IMR-90 (cell line): ENCODE results near the gene ARHGAP8. TPM values are rescaled to one million over a fixed set of nuclear protein-coding genes. Genes with fewer than 3 reads are reported as not detected.
"Not testable (repeated sequence)": the region's sequence is repeated elsewhere in the genome, so short reads cannot be mapped to it uniquely, and the experiment has no call there.

Experiments
- ATAC-seq: fragments of 200-7000 bp; cut with Tn5 transposase; 2 replicates; pipeline ENCODE4 v1.9.1; 2020; ENCODE audit warnings: low read depth, mild to moderate bottlenecking, moderate library complexity
- BruUV-seq: library from RNA; stranded (reverse); fragments of 400-500 nt; replicated peaks from 2 replicates; lab custom pipeline; 2021; lab: Mats Ljungman, UMichigan
- CTCF ChIA-PET: fragments of 300-600 bp; formaldehyde crosslinking; extraction: SDS; loops from one replicate; lab custom pipeline; 2021; ENCODE audit warnings: antibody characterized with exemption; lab: Yijun Ruan, JAX
- POLR2A ChIA-PET: fragments of 300-600 bp; sonication (Branson Sonifier 250); formaldehyde crosslinking; loops from one replicate; lab custom pipeline; 2022; ENCODE audit warnings: antibody characterized with exemption; ENCODE audit not compliant: unreplicated experiment; lab: Charles Lee
- DNase-seq: peaks from one replicate; pipeline ENCODE4 v3.0.0; 2013
- H2AFZ ChIP-seq: replicated peaks from 2 replicates; pipeline ENCODE3; 2013; ENCODE audit warnings: low read length, mild to moderate bottlenecking; ENCODE audit not compliant: poor library complexity
- H2AK5ac ChIP-seq: 2 replicates; pipeline ENCODE4 v1.6.1; 2013; ENCODE audit warnings: low read depth, low read length, inconsistent platforms
- H2AK9ac ChIP-seq: replicated peaks from 2 replicates; pipeline ENCODE3; 2013; ENCODE audit warnings: mild to moderate bottlenecking, low read depth, low read length, moderate library complexity; ENCODE audit not compliant: poor library complexity
- H2BK120ac ChIP-seq: 2 replicates; pipeline ENCODE4 v1.6.1; 2013; ENCODE audit warnings: low read depth, low read length, inconsistent platforms
- H2BK15ac ChIP-seq: 3 replicates; pipeline ENCODE4 v1.6.1; 2013; ENCODE audit warnings: low read depth, low read length, inconsistent platforms
- H2BK20ac ChIP-seq: 2 replicates; pipeline ENCODE4 v1.6.1; 2013; ENCODE audit warnings: low read depth, mild to moderate bottlenecking, inconsistent platforms, low read length, moderate library complexity
- H2BK5ac ChIP-seq: 2 replicates; pipeline ENCODE4 v1.6.1; 2013; ENCODE audit warnings: mild to moderate bottlenecking, low read depth, low read length, inconsistent platforms; ENCODE audit not compliant: poor library complexity, severe bottlenecking
- H3K14ac ChIP-seq: replicated peaks from 2 replicates; pipeline ENCODE4 v1.6.1; 2013; ENCODE audit warnings: low read depth, low read length, inconsistent platforms
- H3K18ac ChIP-seq: 2 replicates; pipeline ENCODE4 v1.6.1; 2013; ENCODE audit warnings: low read depth, low read length, control low read depth
- H3K23ac ChIP-seq: 2 replicates; pipeline ENCODE4 v1.6.1; 2013; ENCODE audit warnings: low read depth, low read length, inconsistent platforms
- H3K27ac ChIP-seq: 2 replicates; pipeline ENCODE4 v1.5.1; 2013; ENCODE audit warnings: mild to moderate bottlenecking, control low read depth, low read length; ENCODE audit not compliant: insufficient read depth
- H3K27me3 ChIP-seq: 2 replicates; pipeline ENCODE4 v1.6.1; 2013; ENCODE audit warnings: low read length; ENCODE audit not compliant: control insufficient read depth, insufficient read depth
- H3K36me3 ChIP-seq: 2 replicates; pipeline ENCODE4 v1.6.1; 2013; ENCODE audit warnings: low read length, mixed read lengths; ENCODE audit not compliant: control insufficient read depth, insufficient read depth
- H3K4ac ChIP-seq: 2 replicates; pipeline ENCODE4 v1.6.1; 2013; ENCODE audit warnings: low read depth, low read length, inconsistent platforms
- H3K4me1 ChIP-seq: 2 replicates; pipeline ENCODE4 v1.6.1; 2013; ENCODE audit warnings: low read length, mixed read lengths; ENCODE audit not compliant: control insufficient read depth, insufficient read depth
- H3K4me2 ChIP-seq: 2 replicates; pipeline ENCODE4 v1.6.1; 2013; ENCODE audit warnings: low read depth, mild to moderate bottlenecking, control low read depth, low read length, moderate library complexity
- H3K4me3 ChIP-seq: 2 replicates; pipeline ENCODE4 v1.5.1; 2013; ENCODE audit warnings: low read depth, mild to moderate bottlenecking, control low read depth, low read length, moderate library complexity; ENCODE audit not compliant: insufficient read depth
- H3K56ac ChIP-seq: 2 replicates; pipeline ENCODE4 v1.6.1; 2013; ENCODE audit warnings: low read length, inconsistent platforms; ENCODE audit not compliant: insufficient read depth; ENCODE audit errors: extremely low read depth
- H3K79me1 ChIP-seq, 2 experiments: 2 replicates each; pipeline ENCODE4 v1.6.1; 2013; ENCODE audit warnings: low read length in 2 of 2, inconsistent platforms in 1 of 2, low read depth in 1 of 2
- H3K9ac ChIP-seq: 2 replicates; pipeline ENCODE4 v1.6.1; 2013; ENCODE audit warnings: low read depth, low read length, control low read depth
- H3K9me1 ChIP-seq: 2 replicates; pipeline ENCODE4 v1.6.1; 2013; ENCODE audit warnings: low read length, inconsistent platforms; ENCODE audit not compliant: insufficient read depth
- H3K9me3 ChIP-seq: 2 replicates; pipeline ENCODE4 v1.6.1; 2013; ENCODE audit warnings: low read length; ENCODE audit not compliant: control insufficient read depth, insufficient read depth
- H4K20me1 ChIP-seq: 2 replicates; pipeline ENCODE4 v1.6.1; 2013; ENCODE audit warnings: low read length, inconsistent platforms; ENCODE audit not compliant: insufficient read depth
- H4K5ac ChIP-seq: 2 replicates; pipeline ENCODE4 v1.6.1; 2013; ENCODE audit warnings: mild to moderate bottlenecking, low read depth, low read length, control low read depth
- H4K8ac ChIP-seq, 2 experiments: 2 replicates each; pipeline ENCODE4 v1.6.1; 2013; ENCODE audit warnings: low read depth in 2 of 2, low read length in 2 of 2, control low read depth in 1 of 2, inconsistent platforms in 1 of 2
- H4K91ac ChIP-seq: 2 replicates; pipeline ENCODE4 v1.6.1; 2013; ENCODE audit warnings: low read depth, low read length, inconsistent platforms; ENCODE audit not compliant: insufficient read depth
- WGBS, 2 experiments: methylation state at CpG; one replicate each; pipeline versions ENCODE4 v1.1.5 to v1.1.7; 2013; ENCODE audit warnings: missing lambda C conversion rate in 2 of 2; ENCODE audit not compliant: insufficient read length in 1 of 2; ENCODE audit errors: extremely low coverage in 2 of 2; 5-methylcytosine and 5-hydroxymethylcytosine counted together
- dilution Hi-C: fragments of 300-500 bp; cut with HindIII; formaldehyde crosslinking; loops from one replicate; pipeline ENCODE4 v1.14.3; 2018; ENCODE audit warnings: low sequenced_read_pairs; ENCODE audit not compliant: unreplicated experiment
- in situ Hi-C: fragments of 300-500 bp; cut with MboI; formaldehyde crosslinking; loops from 3 replicates; pipeline ENCODE4 v1.14.3; 2019; ENCODE audit warnings: low sequenced_read_pairs, inconsistent platforms, mixed read lengths
- intact Hi-C: fragments of 100-400 bp; cut with micrococcal nuclease; formaldehyde crosslinking; loops from 2 replicates; pipeline ENCODE4 v1.10.0; 2022
- polyA plus RNA-seq, 3 experiments: library from polyadenylated mRNA; depleted of rRNA; stranded (reverse); fragments of >200 nt; gene quantifications; 2 replicates each; pipeline ENCODE4 v1.2.3, GENCODE V29; 2012; ENCODE audit warnings: low replicate concordance in 1 of 3
- total RNA-seq: library from RNA; depleted of rRNA; stranded (reverse); fragments of >200 nt; gene quantifications from 2 replicates; pipeline ENCODE4 v1.2.3, GENCODE V29; 2012

The ARHGAP8 gene
- total and polyA plus RNA-seq, 2 of the 4 experiments (the other 2 are of a cell fraction): 0.18 to 0.21 TPM

GRCh38 chr22:44747784-44748127 lies 4.6 kb upstream of the ARHGAP8 start:
- dilution Hi-C loops, H3K4me2 ChIP-seq, H3K18ac ChIP-seq, H2BK120ac ChIP-seq, H2AFZ ChIP-seq, H3K14ac ChIP-seq, H3K4ac ChIP-seq, H3K9me1 ChIP-seq, H3K36me3 ChIP-seq, H3K9me3 ChIP-seq, ATAC-seq, H2BK20ac ChIP-seq, H2AK9ac ChIP-seq, H2BK15ac ChIP-seq, CTCF ChIA-PET, H3K56ac ChIP-seq, H4K20me1 ChIP-seq, in situ Hi-C loops, H4K8ac ChIP-seq, H4K91ac ChIP-seq, POLR2A ChIA-PET, H3K27me3 ChIP-seq, H3K79me1 ChIP-seq, DNase-seq, H3K27ac ChIP-seq, intact Hi-C loops, H2AK5ac ChIP-seq, H3K23ac ChIP-seq, H4K5ac ChIP-seq, H3K4me3 ChIP-seq, BruUV-seq, H3K9ac ChIP-seq: not testable (repeated sequence)
- Histone ChIP-seq H3K4me1 (peaks cover 20% of the 10 kb centered on the region), H2BK5ac (peak overlapping the region; percentile 6)
- no CpG with 5 or more reads among the region's 4 CpGs for WGBS, 2 experiments
